ENCODE data around the gene CDKN2B-AS1. TPM values are rescaled to one million over a fixed set of nuclear protein-coding genes. Genes with fewer than 3 reads are reported as not detected.

The CDKN2B-AS1 gene
- total and polyA plus RNA-seq, 2 experiments from 2014 or later, result 0.14 TPM; not detected in 1

DNA sequence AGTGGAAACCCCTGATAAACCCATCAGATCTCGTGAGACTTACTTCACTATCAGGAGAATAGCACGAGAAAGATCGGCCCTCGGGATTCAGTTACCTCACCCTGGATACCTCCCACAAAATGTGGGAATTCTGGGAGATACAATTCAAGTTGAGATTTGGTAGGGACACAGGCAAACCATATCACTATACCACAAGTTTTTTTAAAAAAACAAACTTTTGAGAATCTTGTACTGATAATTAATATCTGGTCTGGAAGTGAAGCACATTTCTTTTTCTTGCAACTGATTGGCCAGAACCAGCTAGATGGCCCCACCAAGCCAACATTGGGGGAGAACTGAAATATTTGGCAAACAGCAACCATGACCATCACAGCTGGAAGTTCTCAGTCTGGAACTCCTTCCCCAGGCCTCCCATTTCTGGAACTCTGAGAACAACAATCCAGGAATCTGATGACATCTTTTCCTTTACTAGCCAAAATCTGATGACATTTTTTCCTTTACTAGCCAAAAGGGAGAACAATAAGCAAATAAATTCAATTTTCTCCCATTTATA lies 66.3 kb downstream of the CDKN2B-AS1 start:
- H3K4me1 ChIP-seq (ENCODE audit: insufficient read depth), result no peaks in the 10 kb centered on the region
- no peaks in the 10 kb centered on the region for H3K4me1 Mint-ChIP-seq
- DNase-seq (ENCODE audit: low spot score), result no peak
- H3K27ac ChIP-seq (ENCODE audit: low read depth), result no peak overlapping the region
- TF ChIP-seq EZH2phosphoT487 (IDR thresholded peaks at IDR 0.05; ENCODE audit: unreplicated experiment) (no peak), STAT1 (IDR thresholded peaks at IDR 0.05; ENCODE audit: unreplicated experiment) (no peak), ZNF462 (CRISPR knock-in tag; IDR thresholded peaks at IDR 0.05) (no peak), ZNF331 (CRISPR knock-in tag; IDR thresholded peaks at IDR 0.05; ENCODE audit: low read depth) (no peak), NANOG (IDR thresholded peaks at IDR 0.05; ENCODE audit: borderline replicate concordance) (no peak), REST (IDR thresholded peaks at IDR 0.05; ENCODE audit: unreplicated experiment) (no peak), CREB1 (CRISPR knock-in tag; IDR thresholded peaks at IDR 0.05; ENCODE audit: low read depth) (no peak)
- TF ChIP-seq, protein P1, sequence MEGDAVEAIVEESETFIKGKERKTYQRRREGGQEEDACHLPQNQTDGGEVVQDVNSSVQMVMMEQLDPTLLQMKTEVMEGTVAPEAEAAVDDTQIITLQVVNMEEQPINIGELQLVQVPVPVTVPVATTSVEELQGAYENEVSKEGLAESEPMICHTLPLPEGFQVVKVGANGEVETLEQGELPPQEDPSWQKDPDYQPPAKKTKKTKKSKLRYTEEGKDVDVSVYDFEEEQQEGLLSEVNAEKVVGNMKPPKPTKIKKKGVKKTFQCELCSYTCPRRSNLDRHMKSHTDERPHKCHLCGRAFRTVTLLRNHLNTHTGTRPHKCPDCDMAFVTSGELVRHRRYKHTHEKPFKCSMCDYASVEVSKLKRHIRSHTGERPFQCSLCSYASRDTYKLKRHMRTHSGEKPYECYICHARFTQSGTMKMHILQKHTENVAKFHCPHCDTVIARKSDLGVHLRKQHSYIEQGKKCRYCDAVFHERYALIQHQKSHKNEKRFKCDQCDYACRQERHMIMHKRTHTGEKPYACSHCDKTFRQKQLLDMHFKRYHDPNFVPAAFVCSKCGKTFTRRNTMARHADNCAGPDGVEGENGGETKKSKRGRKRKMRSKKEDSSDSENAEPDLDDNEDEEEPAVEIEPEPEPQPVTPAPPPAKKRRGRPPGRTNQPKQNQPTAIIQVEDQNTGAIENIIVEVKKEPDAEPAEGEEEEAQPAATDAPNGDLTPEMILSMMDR (conservative IDR thresholded peaks at IDR 0.05; ENCODE audit: low read depth in 2 of 2), result no peak
- no peak overlapping the region for H3K27ac Mint-ChIP-seq
- no peaks in the 10 kb centered on the region for H3K36me3 ChIP-seq (ENCODE audit: insufficient read depth)
- peaks cover 12% of the 10 kb centered on the region; the same call in 2 of the 3 replicates for H3K9me3 Mint-ChIP-seq
- H3K9me2 ChIP-seq (ENCODE audit: insufficient read depth), result no peaks in the 10 kb centered on the region
- H3K4me2 ChIP-seq, result no peak overlapping the region
- peak overlapping the region; percentile 8; the same call in 1 of the 2 replicates for H2AFZ ChIP-seq
- no peaks in the 10 kb centered on the region for H3K36me3 Mint-ChIP-seq (ENCODE audit: low read depth)
- H4K20me1 ChIP-seq (replicated peaks; ENCODE audit: insufficient read depth), result no peaks in the 10 kb centered on the region
- no peaks in the 10 kb centered on the region for H3K79me2 ChIP-seq (replicated peaks; ENCODE audit: insufficient read depth)
- H3K4me3 ChIP-seq, result no peak overlapping the region
- ATAC-seq, result no peak
- no peak overlapping the region for H3K4me3 Mint-ChIP-seq
- H3K27me3 Mint-ChIP-seq (ENCODE audit: insufficient read depth, low read depth, poor library complexity), result peaks cover 2% of the 10 kb centered on the region
- H3K27me3 ChIP-seq (ENCODE audit: insufficient read depth), result no peaks in the 10 kb centered on the region
- no peaks in the 10 kb centered on the region for H3F3A ChIP-seq (replicated peaks; ENCODE audit: low read depth)

Measured in GM23338 (cell line).